H1 (cell line): Measurements from ENCODE around the gene POLR1G. TPM values are rescaled to one million over a fixed set of nuclear protein-coding genes. Genes with fewer than 3 reads are reported as not detected.
A peak's percentile ranks its signal among the peaks of the same experiment; 100 is the strongest.

ENCODE experiments used
- CTCF ChIA-PET: fragments of 300-600 bp; sonication (Branson Sonifier 250); formaldehyde crosslinking; loops from one replicate; lab custom pipeline; 2021; ENCODE audit not compliant: partially characterized antibody; lab: Charles Lee
- POLR2A ChIA-PET: fragments of 300-600 bp; sonication (Branson Sonifier 250); formaldehyde crosslinking; loops from one replicate; lab custom pipeline; 2021; ENCODE audit warnings: inconsistent platforms; ENCODE audit not compliant: partially characterized antibody; lab: Charles Lee
- DNase-seq, 2 experiments: peaks; one replicate each; pipeline versions ENCODE4 v3.0.0 to v3.0.0-alpha.2; 2010 to 2022; ENCODE audit warnings: low spot score in 2 of 2, low read depth in 1 of 2, mixed read lengths in 1 of 2
- FAIRE-seq: peaks from 2 replicates; lab custom pipeline; 2011; peaks lifted over from hg19 to GRCh38; lab: Jason Lieb, UNC
- H2AFZ ChIP-seq: 2 replicates; pipeline ENCODE4 v1.8.1; 2012; ENCODE audit warnings: low read length, inconsistent platforms
- H2AK5ac ChIP-seq: 2 replicates; pipeline ENCODE4 v1.6.1; 2013; ENCODE audit warnings: low read depth, low read length
- H2BK120ac ChIP-seq: replicated peaks from 2 replicates; pipeline ENCODE3; 2013; ENCODE audit warnings: low read depth, low read length, inconsistent platforms
- H2BK12ac ChIP-seq: 2 replicates; pipeline ENCODE4 v1.6.1; 2013; ENCODE audit warnings: low read depth, low read length
- H2BK15ac ChIP-seq: 2 replicates; pipeline ENCODE4 v1.6.1; 2013; ENCODE audit warnings: low read length
- H2BK20ac ChIP-seq: 2 replicates; pipeline ENCODE4 v1.6.1; 2013; ENCODE audit warnings: low read length
- H2BK5ac ChIP-seq: 2 replicates; pipeline ENCODE4 v1.6.1; 2013; ENCODE audit warnings: low read depth, low read length
- H3K14ac ChIP-seq: 2 replicates; pipeline ENCODE4 v1.6.1; 2013; ENCODE audit warnings: inconsistent platforms; ENCODE audit not compliant: insufficient read length
- H3K18ac ChIP-seq: 2 replicates; pipeline ENCODE4 v1.6.1; 2013; ENCODE audit warnings: low read length; ENCODE audit errors: extremely low read depth
- H3K23ac ChIP-seq: 2 replicates; pipeline ENCODE4 v1.6.1; 2013; ENCODE audit warnings: inconsistent platforms; ENCODE audit not compliant: insufficient read length
- H3K23me2 ChIP-seq: 2 replicates; pipeline ENCODE4 v1.6.1; 2013; ENCODE audit warnings: low read depth, low read length
- H3K27ac ChIP-seq: 2 replicates; pipeline ENCODE4 v1.6.1; 2011; ENCODE audit warnings: low read depth, low read length, inconsistent platforms
- H3K27me3 ChIP-seq, 4 experiments: replicated peaks in 1 of 4; 1 replicate in 1 of 4; 2 replicates in 3 of 4; pipeline versions ENCODE4 v1.6.1 to v1.8.1; 2011 to 2013; ENCODE audit warnings: low read length in 3 of 4, mild to moderate bottlenecking in 3 of 4, inconsistent platforms in 2 of 4, mixed read lengths in 2 of 4, moderate library complexity in 1 of 4; ENCODE audit not compliant: control insufficient read depth in 3 of 4, insufficient read depth in 3 of 4; ENCODE audit errors: extremely low read depth in 1 of 4
- H3K36me3 ChIP-seq, 4 experiments: 2 replicates each; pipeline versions ENCODE4 v1.6.1 to v1.8.1; 2011 to 2013; ENCODE audit warnings: mild to moderate bottlenecking in 4 of 4, low read length in 3 of 4, moderate library complexity in 2 of 4, control low read depth in 1 of 4, inconsistent platforms in 1 of 4; ENCODE audit not compliant: insufficient read depth in 4 of 4, control insufficient read depth in 2 of 4
- H3K4ac ChIP-seq: replicated peaks from 2 replicates; pipeline ENCODE3; 2013; ENCODE audit warnings: low read length, low read depth, mixed read lengths, inconsistent platforms; ENCODE audit not compliant: insufficient read length
- H3K4me1 ChIP-seq, 4 experiments: replicated peaks in 1 of 4; 1 replicate in 1 of 4; 2 replicates in 3 of 4; pipeline versions ENCODE4 v1.6.1 to v1.8.1; 2011 to 2013; ENCODE audit warnings: low read length in 3 of 4, inconsistent platforms in 2 of 4, mixed read lengths in 1 of 4; ENCODE audit not compliant: insufficient read depth in 4 of 4, control insufficient read depth in 3 of 4
- H3K4me2 ChIP-seq, 2 experiments: 2 replicates each; pipeline versions ENCODE4 v1.6.1 to v1.8.1; 2011 to 2013; ENCODE audit warnings: low read depth in 2 of 2, low read length in 2 of 2, control low read depth in 1 of 2, inconsistent platforms in 1 of 2, mild to moderate bottlenecking in 1 of 2; ENCODE audit not compliant: insufficient read depth in 1 of 2
- H3K4me3 ChIP-seq, 4 experiments: fragments of 200-600, 300-600 bp in 1 of 4; sonication (generic), shearing (Covaris generic), sonication (Bioruptor Twin) in 1 of 4; 2 replicates each; pipeline versions ENCODE4 v1.5.1 to v1.8.1; 2011 to 2016; ENCODE audit warnings: low read length in 4 of 4, low read depth in 3 of 4, control low read depth in 2 of 4, inconsistent platforms in 2 of 4, mild to moderate bottlenecking in 2 of 4, mixed read lengths in 1 of 4, moderate library complexity in 1 of 4; ENCODE audit not compliant: insufficient read depth in 2 of 4; ENCODE audit errors: extremely low read depth in 1 of 4
- H3K56ac ChIP-seq: replicated peaks from 2 replicates; pipeline ENCODE3; 2013; ENCODE audit warnings: low read depth, mild to moderate bottlenecking, mixed read lengths, low read length, inconsistent platforms; ENCODE audit not compliant: insufficient read length
- H3K79me1 ChIP-seq: 2 replicates; pipeline ENCODE4 v1.6.1; 2013; ENCODE audit warnings: low read depth, low read length, control low read depth
- H3K79me2 ChIP-seq, 2 experiments: 2 replicates each; pipeline versions ENCODE4 v1.6.1 to v1.8.1; 2012 to 2013; ENCODE audit warnings: low read length in 2 of 2, mild to moderate bottlenecking in 2 of 2, inconsistent platforms in 1 of 2; ENCODE audit not compliant: insufficient read depth in 2 of 2, control insufficient read depth in 1 of 2
- H3K9ac ChIP-seq, 4 experiments: replicated peaks in 1 of 4; 1 replicate in 1 of 4; 2 replicates in 3 of 4; pipeline versions ENCODE4 v1.6.1 to v1.8.1; 2011 to 2013; ENCODE audit warnings: low read depth in 3 of 4, low read length in 3 of 4, control low read depth in 2 of 4, mild to moderate bottlenecking in 2 of 4, moderate library complexity in 2 of 4, inconsistent platforms in 1 of 4; ENCODE audit errors: extremely low read depth in 1 of 4
- H3K9me3 ChIP-seq, 2 experiments: 2 replicates each; pipeline versions ENCODE4 v1.6.1 to v1.8.1; 2012 to 2013; ENCODE audit warnings: mild to moderate bottlenecking in 2 of 2, moderate library complexity in 2 of 2, control low read depth in 1 of 2, inconsistent platforms in 1 of 2, low read depth in 1 of 2, low read length in 1 of 2, mixed read lengths in 1 of 2; ENCODE audit not compliant: insufficient read depth in 2 of 2
- H4K20me1 ChIP-seq, 2 experiments: replicated peaks in 1 of 2; 2 replicates each; pipeline versions ENCODE3 to v1.8.1; 2011 to 2013; ENCODE audit warnings: inconsistent platforms in 2 of 2, low read length in 2 of 2, mild to moderate bottlenecking in 1 of 2; ENCODE audit not compliant: insufficient read depth in 2 of 2, control insufficient read depth in 1 of 2
- H4K5ac ChIP-seq: 2 replicates; pipeline ENCODE4 v1.6.1; 2013; ENCODE audit warnings: low read length, low read depth, mixed read lengths, inconsistent platforms; ENCODE audit not compliant: insufficient read length
- H4K8ac ChIP-seq: 2 replicates; pipeline ENCODE4 v1.8.0; 2013; ENCODE audit warnings: mild to moderate bottlenecking, moderate library complexity, low read length, inconsistent platforms; ENCODE audit not compliant: insufficient read depth; ENCODE audit errors: extremely low read depth
- H4K91ac ChIP-seq: replicated peaks from 2 replicates; pipeline ENCODE3; 2013; ENCODE audit warnings: low read length, mixed read lengths, inconsistent platforms; ENCODE audit not compliant: insufficient read length
- CBX5 ChIP-seq: fragments of 300-800, 300-1000 bp; sonication (generic); IDR thresholded peaks from 2 replicates; pipeline ENCODE4 v1.7.1; 2016; ENCODE audit warnings: antibody characterized with exemption, low read length, low read depth
- GTF2F1 ChIP-seq: IDR thresholded peaks from 2 replicates; pipeline ENCODE4 v1.6.1; 2012; ENCODE audit warnings: low read depth, low read length, improper control_type of control experiment, borderline replicate concordance
- POLR2A ChIP-seq, 2 experiments: IDR thresholded peaks; 1 replicate in 1 of 2; 2 replicates in 1 of 2; pipeline ENCODE4 v1.6.1; 2011; ENCODE audit warnings: low read depth in 2 of 2, low read length in 2 of 2, mild to moderate bottlenecking in 2 of 2; ENCODE audit errors: control extremely low read depth in 1 of 2
- SIRT6 ChIP-seq: IDR thresholded peaks from one replicate; pipeline ENCODE4 v1.7.1; 2012; ENCODE audit warnings: low read length, inconsistent platforms
- WGBS, 2 experiments: shearing (Covaris generic) in 1 of 2; methylation state at CpG; one replicate each; pipeline versions ENCODE4 v1.1.6 to v1.1.7; 2013 to 2015; ENCODE audit warnings: low lambda C conversion rate in 2 of 2, mixed read lengths in 2 of 2, inconsistent platforms in 1 of 2, low coverage in 1 of 2, missing lambda C conversion rate in 1 of 2; ENCODE audit not compliant: insufficient replicate concordance in 2 of 2, insufficient coverage in 1 of 2, insufficient read length in 1 of 2; ENCODE audit errors: extremely low coverage in 1 of 2, missing lambda C conversion rate in 1 of 2; 5-methylcytosine and 5-hydroxymethylcytosine counted together
- polyA plus RNA-seq, 7 experiments: library from polyadenylated mRNA; depleted of rRNA in 3 of 7; stranded (reverse) in 5 of 7; unstranded in 2 of 7; fragments of >200 nt in 5 of 7; fragments of 200-250 nt in 2 of 7; gene quantifications; 1 replicate in 5 of 7; 2 replicates in 1 of 7; 4 replicates in 1 of 7; pipeline versions ENCODE4 v1.2.1 to v1.2.3, GENCODE V29; 2011 to 2013; ENCODE audit warnings: missing spikeins in 2 of 7, mixed read lengths in 2 of 7
- total RNA-seq: library from RNA; stranded (reverse); fragmentation: NEBNext Ultra II Directional; extraction: Animal tissue kit (Norgen Biotek cat#: 25700); gene quantifications from 2 replicates; pipeline ENCODE4 v1.2.1, GENCODE V29; 2021
- TF ChIP-seq, protein P1 (sequence below): IDR thresholded peaks from 2 replicates; pipeline ENCODE4 v1.6.1; 2011; ENCODE audit warnings: low read depth, mild to moderate bottlenecking, low read length; ENCODE audit not compliant: insufficient read depth

Gene POLR1G
- total and polyA plus RNA-seq, 2 of the 8 experiments (the other 6 are each of a cell fraction or from before 2014, with no cell fraction given): 16.8 to 34.8 TPM

DNA sequence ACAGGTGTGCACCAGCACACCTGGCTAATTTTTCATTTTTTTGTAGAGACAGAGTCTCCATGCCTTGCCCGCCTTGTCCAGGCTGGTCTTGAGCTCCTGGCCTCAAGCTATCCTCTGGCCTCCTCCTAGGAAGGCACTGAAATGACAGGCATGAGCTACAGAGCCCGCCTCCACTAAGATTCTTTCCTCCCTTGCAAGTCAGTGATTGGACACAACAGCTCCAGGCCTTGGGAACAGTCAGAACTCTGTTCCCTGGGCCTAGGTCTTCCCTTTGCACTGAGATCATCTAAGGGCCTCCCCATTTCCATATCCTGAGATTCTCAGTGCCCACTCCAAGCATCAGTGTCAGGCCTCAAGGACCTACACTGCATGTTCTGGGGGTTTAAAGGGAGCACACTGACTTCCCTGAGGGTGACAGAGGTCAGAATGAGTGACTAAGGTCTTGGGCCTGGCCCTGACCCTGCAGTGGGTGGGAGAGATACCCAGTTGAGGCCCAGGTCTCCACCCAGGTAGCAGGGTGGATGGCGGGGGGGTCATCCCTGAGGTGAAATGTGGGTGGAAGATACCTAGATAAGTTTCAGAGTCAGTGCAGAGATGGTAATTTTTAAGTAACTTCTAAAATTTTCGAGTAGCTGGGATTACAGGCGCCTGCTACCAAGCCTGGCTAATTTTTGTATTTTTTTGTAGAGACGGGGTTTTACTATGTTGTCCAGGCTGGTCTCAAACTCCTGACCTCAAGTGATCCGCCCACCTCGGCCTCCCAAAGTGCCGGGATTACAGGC lies 34.6 kb downstream of the POLR1G start:
- Histone ChIP-seq H4K5ac (no peak overlapping the region), H3K36me3 (no peaks in the 10 kb centered on the region), H2AK5ac (no peak overlapping the region), H2AFZ (no peak overlapping the region), H2BK5ac (peak overlapping the region; percentile 40; the same call in 1 of the 2 replicates), H2BK120ac (no peak overlapping the region), H3K79me1 (no peaks in the 10 kb centered on the region), H4K8ac (no peak overlapping the region), H2BK20ac (no peak overlapping the region), H3K56ac (no peak overlapping the region), H4K91ac (no peak overlapping the region), H3K23ac (no peak overlapping the region), H4K20me1 (no peaks in the 10 kb centered on the region), H3K79me2 (no peaks in the 10 kb centered on the region), H3K27me3 (peaks cover 0 to 5% (median 2%) of the 10 kb centered on the region in 4 experiments; a peak in 3 of 7 replicates), H3K14ac (no peak overlapping the region), H2BK15ac (peak overlapping the region; percentile 98; the same call in 1 of the 2 replicates), H3K27ac (no peak overlapping the region), H3K9ac (no peak overlapping the region), H2BK12ac (peak overlapping the region; percentile 44; the same call in 1 of the 2 replicates), H3K4me1 (peaks cover 6 to 17% (median 11%) of the 10 kb centered on the region in 4 experiments), H3K9me3 (no peaks in the 10 kb centered on the region), H3K4me2 (no peak overlapping the region; a peak in 1 of 4 replicates), H3K18ac (peak overlapping the region; percentile 60; the same call in 1 of the 2 replicates), H3K4me3 (no peak overlapping the region), H3K4ac (no peak overlapping the region), H3K23me2 (peaks cover 12% of the 10 kb centered on the region)
- WGBS, 2 experiments: 89% methylated on average over 9 of the region's 9 CpGs; no CpG with 5 or more reads in 1 of the 2 experiments
- FAIRE-seq (no peak), DNase-seq (no peak)
- TF ChIP-seq POLR2A (IDR thresholded peaks at IDR 0.05; ENCODE audit: control extremely low read depth in 1 of 2, low read depth in 2 of 2, low read length in 2 of 2): no peak
- no peak for TF ChIP-seq GTF2F1
- TF ChIP-seq SIRT6: no peak
- no peak for TF ChIP-seq CBX5
- TF ChIP-seq, protein P1, sequence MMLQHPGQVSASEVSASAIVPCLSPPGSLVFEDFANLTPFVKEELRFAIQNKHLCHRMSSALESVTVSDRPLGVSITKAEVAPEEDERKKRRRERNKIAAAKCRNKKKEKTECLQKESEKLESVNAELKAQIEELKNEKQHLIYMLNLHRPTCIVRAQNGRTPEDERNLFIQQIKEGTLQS: no peak
- CTCF ChIA-PET: interaction anchor here (0.6 to 21.2 kb wide), 11 partner anchors 10 to 63 kb away, joined by 3 to 760 read pairs (median 4); partner anchors contain the start of genes FOSB and PPM1N
- POLR2A ChIA-PET: interaction anchor here (1.0 to 3.4 kb wide), 7 partner anchors 28 to 44 kb away, joined by 3 to 33 read pairs (median 4); partner anchors contain the start of gene FOSB
